Measurements from ENCODE around the gene STK24. TPM values are rescaled to one million over a fixed set of nuclear protein-coding genes. Genes with fewer than 3 reads are reported as not detected.

STK24 gene
- total RNA-seq, 4 donors from 2014 or later, result 49.8 to 68.9 (median 57.0) TPM

GRCh38 chr13:98474292-98474691, 102.6 kb downstream of the STK24 start:
- Histone ChIP-seq H3K9me3 (no peaks in the 10 kb centered on the region), H3K36me3 (peaks cover 0 to 38% (median 4%) of the 10 kb centered on the region in 3 donors), H3K27ac (no peak overlapping the region), H3K4me1 (peaks cover 0 to 39% (median 24%) of the 10 kb centered on the region in 4 donors), H3K4me3 (no peak overlapping the region), H3K27me3 (no peaks in the 10 kb centered on the region)
- DNase-seq (ENCODE audit: low spot score in 2 of 2), result no peak
- 90 to 92% methylated on average over 10 of the region's 10 CpGs for WGBS, 2 donors
- TF ChIP-seq EP300 (IDR thresholded peaks at IDR 0.05) (no peak), POLR2A (IDR thresholded peaks at IDR 0.05) (no peak), CTCF (IDR thresholded peaks at IDR 0.05) (no peak)

- Histone ChIP-seq H3K27ac (no peak overlapping the region), H3K36me3 (peaks cover 0 to 38% (median 8%) of the 10 kb centered on the region in 3 donors), H3K27me3 (no peaks in the 10 kb centered on the region), H3K4me3 (no peak overlapping the region), H3K4me1 (peaks cover 0 to 39% (median 24%) of the 10 kb centered on the region in 4 donors), H3K9me3 (no peaks in the 10 kb centered on the region)
- DNase-seq (ENCODE audit: low spot score in 2 of 2), result no peak
- no peak for TF ChIP-seq POLR2A (IDR thresholded peaks at IDR 0.05)
- TF ChIP-seq CTCF (IDR thresholded peaks at IDR 0.05), result no peak
- no peak for TF ChIP-seq EP300 (IDR thresholded peaks at IDR 0.05)
- 86 to 93% methylated on average over 7 of the region's 7 CpGs for WGBS, 2 donors
Observed at GRCh38 chr13:98473788-98474144, 103.1 kb downstream of the STK24 start.

GRCh38 chr13:98473135-98473787, 103.6 kb downstream of the STK24 start:
- TF ChIP-seq CTCF (IDR thresholded peaks at IDR 0.05) (no peak), EP300 (IDR thresholded peaks at IDR 0.05) (no peak), POLR2A (IDR thresholded peaks at IDR 0.05) (no peak)
- WGBS, 2 donors, result 53 to 72% methylated on average over 5 of the region's 5 CpGs

GRCh38 chr13:98471934-98472333, 105.0 kb downstream of the STK24 start:
- peaks cover 0 to 45% (median 8%) of the 10 kb centered on the region in 3 donors for H3K36me3 ChIP-seq
- H3K9me3 ChIP-seq, result no peaks in the 10 kb centered on the region
- DNase-seq (ENCODE audit: low spot score in 2 of 2), result no peak
- H3K4me1 ChIP-seq, result peaks cover 0 to 26% (median 16%) of the 10 kb centered on the region in 4 donors
- no peak overlapping the region for H3K4me3 ChIP-seq
- TF ChIP-seq POLR2A (IDR thresholded peaks at IDR 0.05) (no peak), CTCF (IDR thresholded peaks at IDR 0.05) (no peak), EP300 (IDR thresholded peaks at IDR 0.05) (no peak)
- no peaks in the 10 kb centered on the region for H3K27me3 ChIP-seq
- 87 to 92% methylated on average over 10 of the region's 10 CpGs for WGBS, 2 donors
- H3K27ac ChIP-seq, result no peak overlapping the region

More at GRCh38 chr13:98473135-98473787, 103.6 kb downstream of the STK24 start:
- no peaks in the 10 kb centered on the region for H3K27me3 ChIP-seq
- H3K4me1 ChIP-seq, result peaks cover 0 to 37% (median 22%) of the 10 kb centered on the region in 4 donors
- H3K36me3 ChIP-seq, result peaks cover 0 to 41% (median 8%) of the 10 kb centered on the region in 3 donors
- no peak overlapping the region for H3K4me3 ChIP-seq
- H3K27ac ChIP-seq, result no peak overlapping the region
- DNase-seq (ENCODE audit: low spot score in 2 of 2), result no peak
- no peaks in the 10 kb centered on the region for H3K9me3 ChIP-seq

GRCh38 chr13:98470920-98471319, 106.0 kb downstream of the STK24 start:
- 81 to 84% methylated on average over 6 of the region's 6 CpGs for WGBS, 2 donors
- no peak overlapping the region for H3K27ac ChIP-seq
- H3K36me3 ChIP-seq, result peaks cover 0 to 50% (median 8%) of the 10 kb centered on the region in 3 donors
- no peak overlapping the region for H3K4me3 ChIP-seq
- no peak for DNase-seq (ENCODE audit: low spot score in 2 of 2)
- TF ChIP-seq EP300 (IDR thresholded peaks at IDR 0.05) (no peak), CTCF (IDR thresholded peaks at IDR 0.05) (no peak), POLR2A (IDR thresholded peaks at IDR 0.05) (no peak)
- H3K9me3 ChIP-seq, result no peaks in the 10 kb centered on the region
- no peaks in the 10 kb centered on the region for H3K27me3 ChIP-seq
- H3K4me1 ChIP-seq, result peaks cover 0 to 16% (median 7%) of the 10 kb centered on the region in 4 donors

Data from tibial nerve (tissue), 4 donors.